ENCODE results near the gene TTLL5. TPM values are rescaled to one million over a fixed set of nuclear protein-coding genes. Genes with fewer than 3 reads are reported as not detected.

The TTLL5 gene
- total and polyA plus RNA-seq, 2 donors (not counting 1 experiment from before 2014, with no cell fraction given): 16.1 to 23.8 TPM

GRCh38 chr14:75715926-75716780 lies 55.1 kb downstream of the TTLL5 start:
- no peaks in the 10 kb centered on the region for H3K79me2 ChIP-seq (ENCODE audit: control insufficient read depth, insufficient read depth, low read length)
- no peaks in the 10 kb centered on the region for H4K20me1 ChIP-seq (ENCODE audit: control insufficient read depth, extremely low read depth, insufficient read depth, low read length)
- no peak for TF ChIP-seq EZH2 (IDR thresholded peaks at IDR 0.05; ENCODE audit: low read length, missing control alignments)
- TF ChIP-seq CTCF (conservative IDR thresholded peaks at IDR 0.05 in 1 of 2, IDR thresholded peaks at IDR 0.05 in 1 of 2; ENCODE audit: low read depth in 1 of 2, low read length in 2 of 2): no peak
- no peaks in the 10 kb centered on the region for H3K27me3 ChIP-seq (ENCODE audit: control insufficient read depth, insufficient read depth, low read length)
- no peak overlapping the region for H3K4me2 ChIP-seq (ENCODE audit: extremely low read depth, insufficient read depth, low read length)
- peak; percentile 82 to 88 for DNase-seq (ENCODE audit: low read depth in 2 of 2)
- no peaks in the 10 kb centered on the region for H3K9me3 ChIP-seq (ENCODE audit: control insufficient read depth, insufficient read depth, low read depth, low read length)
- H3K27ac ChIP-seq (ENCODE audit: insufficient read depth, low read length): no peak overlapping the region
- H2AFZ ChIP-seq (ENCODE audit: low read length): no peak overlapping the region
- H3K36me3 ChIP-seq (ENCODE audit: control insufficient read depth, insufficient read depth, low read length): peaks cover 2% of the 10 kb centered on the region
- H3K4me1 ChIP-seq (ENCODE audit: control insufficient read depth, extremely low read depth, insufficient read depth, low read length): peaks cover 12% of the 10 kb centered on the region
- no peak overlapping the region for H3K9ac ChIP-seq (ENCODE audit: insufficient read depth, low read length)
- no peak overlapping the region for H3K4me3 ChIP-seq (replicated peaks in 1 of 4; ENCODE audit: control extremely low read depth in 1 of 4, insufficient read depth in 1 of 4, low read depth in 3 of 4, low read length in 4 of 4)

- H3K4me1 ChIP-seq (ENCODE audit: control insufficient read depth, extremely low read depth, insufficient read depth, low read length): peaks cover 7% of the 10 kb centered on the region
- no peak for DNase-seq (ENCODE audit: low read depth in 2 of 2)
- no peak overlapping the region for H3K4me2 ChIP-seq (ENCODE audit: extremely low read depth, insufficient read depth, low read length)
- TF ChIP-seq EZH2 (IDR thresholded peaks at IDR 0.05; ENCODE audit: low read length, missing control alignments) (no peak), CTCF (conservative IDR thresholded peaks at IDR 0.05 in 1 of 2, IDR thresholded peaks at IDR 0.05 in 1 of 2; ENCODE audit: low read depth in 1 of 2, low read length in 2 of 2) (no peak)
- no peak overlapping the region for H3K9ac ChIP-seq (ENCODE audit: insufficient read depth, low read length)
- no peak overlapping the region for H3K27ac ChIP-seq (ENCODE audit: insufficient read depth, low read length)
- no peaks in the 10 kb centered on the region for H4K20me1 ChIP-seq (ENCODE audit: control insufficient read depth, extremely low read depth, insufficient read depth, low read length)
- H3K27me3 ChIP-seq (ENCODE audit: control insufficient read depth, insufficient read depth, low read length): no peaks in the 10 kb centered on the region
- H2AFZ ChIP-seq (ENCODE audit: low read length): no peak overlapping the region
- H3K9me3 ChIP-seq (ENCODE audit: control insufficient read depth, insufficient read depth, low read depth, low read length): no peaks in the 10 kb centered on the region
- peaks cover 2% of the 10 kb centered on the region for H3K36me3 ChIP-seq (ENCODE audit: control insufficient read depth, insufficient read depth, low read length)
- H3K4me3 ChIP-seq (replicated peaks in 1 of 4; ENCODE audit: control extremely low read depth in 1 of 4, insufficient read depth in 1 of 4, low read depth in 3 of 4, low read length in 4 of 4): no peak overlapping the region
- no peaks in the 10 kb centered on the region for H3K79me2 ChIP-seq (ENCODE audit: control insufficient read depth, insufficient read depth, low read length)
Observed at GRCh38 chr14:75717729-75718128, 56.7 kb downstream of the TTLL5 start.

GRCh38 chr14:75718199-75718598 lies 57.2 kb downstream of the TTLL5 start:
- Histone ChIP-seq H3K4me3 (replicated peaks in 1 of 4; ENCODE audit: control extremely low read depth in 1 of 4, insufficient read depth in 1 of 4, low read depth in 3 of 4, low read length in 4 of 4) (no peak overlapping the region), H3K27ac (ENCODE audit: insufficient read depth, low read length) (no peak overlapping the region), H3K36me3 (ENCODE audit: control insufficient read depth, insufficient read depth, low read length) (peaks cover 2% of the 10 kb centered on the region), H3K79me2 (ENCODE audit: control insufficient read depth, insufficient read depth, low read length) (no peaks in the 10 kb centered on the region), H2AFZ (ENCODE audit: low read length) (no peak overlapping the region), H3K27me3 (ENCODE audit: control insufficient read depth, insufficient read depth, low read length) (no peaks in the 10 kb centered on the region), H4K20me1 (ENCODE audit: control insufficient read depth, extremely low read depth, insufficient read depth, low read length) (no peaks in the 10 kb centered on the region), H3K4me1 (ENCODE audit: control insufficient read depth, extremely low read depth, insufficient read depth, low read length) (peaks cover 7% of the 10 kb centered on the region), H3K9ac (ENCODE audit: insufficient read depth, low read length) (no peak overlapping the region), H3K9me3 (ENCODE audit: control insufficient read depth, insufficient read depth, low read depth, low read length) (no peaks in the 10 kb centered on the region), H3K4me2 (ENCODE audit: extremely low read depth, insufficient read depth, low read length) (no peak overlapping the region)
- TF ChIP-seq EZH2 (IDR thresholded peaks at IDR 0.05; ENCODE audit: low read length, missing control alignments): no peak
- no peak for TF ChIP-seq CTCF (conservative IDR thresholded peaks at IDR 0.05 in 1 of 2, IDR thresholded peaks at IDR 0.05 in 1 of 2; ENCODE audit: low read depth in 1 of 2, low read length in 2 of 2)
- no peak for DNase-seq (ENCODE audit: low read depth in 2 of 2)
